Erythroblast (primary cell): ENCODE results near the gene ELOVL6.

ENCODE experiments used
- GATA1 ChIP-seq: IDR thresholded peaks from 2 replicates; pipeline ENCODE4 v1.6.1; 2011; ENCODE audit warnings: low read depth, mild to moderate bottlenecking, control low read depth, low read length, moderate library complexity
- POLR2A ChIP-seq: IDR thresholded peaks from 2 replicates; pipeline ENCODE4 v1.6.1; 2011; ENCODE audit warnings: mild to moderate bottlenecking, low read length

DNA sequence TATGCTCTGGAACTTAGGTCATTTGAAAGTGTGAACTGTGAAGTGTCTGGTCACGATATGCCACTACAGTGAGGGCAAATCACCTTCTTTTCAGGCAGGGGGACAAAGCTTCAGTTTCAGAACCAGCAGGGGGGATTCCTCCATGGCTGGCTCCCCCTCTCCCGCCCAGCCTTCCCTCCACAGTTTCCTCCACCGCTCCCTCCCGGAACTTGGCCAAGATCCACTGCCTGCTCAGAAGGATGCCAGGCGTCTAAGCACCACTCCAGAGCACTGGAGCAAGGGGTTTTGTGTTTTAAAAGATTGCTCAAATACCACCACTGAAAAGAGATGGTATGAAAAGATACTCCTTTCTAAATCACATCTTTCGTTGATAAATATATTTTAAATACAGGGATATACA lies 126.9 kb downstream of the ELOVL6 start:
- TF ChIP-seq POLR2A (no peak), GATA1 (no peak)
